Measurements from ENCODE around the gene LMLN. TPM values are rescaled to one million over a fixed set of nuclear protein-coding genes. Genes with fewer than 3 reads are reported as not detected.

LMLN gene
- total and polyA plus RNA-seq, 2 of the 13 experiments (the other 11 are each of a cell fraction or from before 2014, with no cell fraction given): 1.2 to 1.8 TPM

- no peak for TF ChIP-seq ZBTB25 (CRISPR knock-in tag; IDR thresholded peaks at IDR 0.05)
Measured at GRCh38 chr3:198093112-198093679, 133.2 kb downstream of the LMLN start (continued).

Small RNAs within 50 kb of the gene (small RNA-seq; reads per million reads assigned to genes)
- gene RNU6-621P (ENCODE audit: insufficient read depth in 2 of 3, insufficient read length in 3 of 3, low read depth in 2 of 3, low replicate concordance in 1 of 3) (0 reads per million in 3 experiments), gene RNU6-821P (ENCODE audit: insufficient read depth in 2 of 3, insufficient read length in 3 of 3, low read depth in 2 of 3, low replicate concordance in 1 of 3) (0 reads per million in 3 experiments)

Other genes with a start within 250 kb of the LMLN start
- 4.8 and 5.2 TPM in 2 replicates for gene RUBCN, start 223.3 kb upstream of the LMLN start, total RNA-seq (2016; rRNA removed; fragmentation: Illumina TruSeq; extraction: Trizol)
- 6.5 and 8.1 TPM in 2 replicates for gene RUBCN, start 223.3 kb upstream of the LMLN start, polyA plus RNA-seq (2011; rRNA removed)
- gene FYTTD1, start 210.3 kb upstream of the LMLN start, total RNA-seq (2016; rRNA removed; fragmentation: Illumina TruSeq; extraction: Trizol): 28.8 and 51.6 TPM in 2 replicates
- 6.5 and 6.9 TPM in 2 replicates for gene FYTTD1, start 210.3 kb upstream of the LMLN start, polyA plus RNA-seq (2011; rRNA removed)
- gene LRCH3, start 169.0 kb upstream of the LMLN start, total RNA-seq (2016; rRNA removed; fragmentation: Illumina TruSeq; extraction: Trizol): 25.5 and 37.8 TPM in 2 replicates
- 96.6 and 103 TPM in 2 replicates for gene LRCH3, start 169.0 kb upstream of the LMLN start, polyA plus RNA-seq (2011; rRNA removed)
- gene RPL35A, start 10.0 kb upstream of the LMLN start, total RNA-seq (2016; rRNA removed; fragmentation: Illumina TruSeq; extraction: Trizol): 1,582 and 1,828 TPM in 2 replicates
- 821 and 1,001 TPM in 2 replicates for gene RPL35A, start 10.0 kb upstream of the LMLN start, polyA plus RNA-seq (2011; rRNA removed)

Measured in HepG2 (cell line).